Measurements from ENCODE around the gene PGM1. TPM values are rescaled to one million over a fixed set of nuclear protein-coding genes. Genes with fewer than 3 reads are reported as not detected.

PGM1 gene
- total RNA-seq, 4 donors from 2014 or later = 36.7 to 57.0 (median 50.8) TPM

DNA sequence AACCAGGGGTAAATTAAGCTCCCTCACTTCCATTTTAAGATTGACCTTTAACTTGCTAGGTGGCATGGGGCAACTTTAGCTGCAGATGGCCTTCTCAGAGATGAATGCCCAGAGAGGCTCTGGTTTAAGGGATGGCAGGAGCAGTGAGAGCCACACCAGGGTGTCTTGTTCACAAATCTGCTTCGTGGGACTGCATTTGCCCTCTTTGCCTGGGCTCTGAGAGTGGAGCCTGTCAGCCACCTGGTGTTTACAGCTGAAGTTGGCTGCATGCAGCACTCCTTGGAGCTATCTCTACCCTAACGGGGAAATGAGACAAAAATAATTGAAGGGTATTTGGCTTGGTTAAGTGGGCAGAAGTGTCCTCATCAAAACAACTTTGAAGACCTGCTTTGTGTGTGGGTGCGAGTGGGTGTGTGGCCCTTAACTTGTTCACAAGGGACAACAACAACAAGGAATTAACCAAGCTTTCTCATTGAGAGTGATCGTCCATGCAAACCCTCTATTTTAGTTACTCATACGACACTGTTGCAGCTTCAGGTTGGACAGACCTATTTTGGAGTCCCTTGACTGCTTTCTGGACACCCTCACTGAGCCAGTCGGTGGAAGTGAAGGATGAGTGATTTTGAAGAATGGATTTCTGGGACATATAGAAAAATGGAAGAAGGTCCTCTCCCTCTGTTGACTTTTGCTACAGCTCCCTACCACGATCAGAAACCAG is 29.8 kb downstream of the PGM1 start:
- TF ChIP-seq EP300 (IDR thresholded peaks at IDR 0.05) (no peak), POLR2A (IDR thresholded peaks at IDR 0.05) (no peak), CTCF (IDR thresholded peaks at IDR 0.05) (no peak)
- 79 to 91% methylated on average over 7 of the region's 7 CpGs for WGBS, 2 donors
- DNase-seq (ENCODE audit: low spot score in 2 of 2) = no peak
- peaks cover 0 to 21% (median 0%) of the 10 kb centered on the region in 4 donors for H3K4me1 ChIP-seq
- no peaks in the 10 kb centered on the region for H3K9me3 ChIP-seq
- no peak overlapping the region for H3K27ac ChIP-seq
- H3K4me3 ChIP-seq = no peak overlapping the region
- H3K36me3 ChIP-seq = no peaks in the 10 kb centered on the region
- no peaks in the 10 kb centered on the region for H3K27me3 ChIP-seq

DNA sequence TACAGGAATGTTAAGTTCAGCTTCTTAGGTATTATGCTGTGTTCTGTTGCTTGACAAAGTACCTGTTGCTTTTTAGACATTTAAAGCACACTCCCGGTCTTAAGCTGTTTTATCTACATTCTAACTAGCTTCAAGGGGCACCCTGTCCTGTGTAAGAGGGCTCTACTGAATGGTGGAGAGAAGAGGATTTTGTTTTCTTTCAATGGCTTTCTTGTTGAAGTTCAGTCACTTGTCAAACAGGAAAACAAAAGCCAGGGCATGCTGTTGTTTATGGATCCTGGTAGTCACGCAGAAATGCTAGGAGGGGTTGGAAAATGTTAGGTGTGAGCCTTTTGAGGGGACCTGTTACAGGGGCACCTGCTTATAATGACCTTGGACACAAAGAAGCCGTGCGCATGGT is 30.7 kb downstream of the PGM1 start:
- Histone ChIP-seq H3K27ac (no peak overlapping the region), H3K9me3 (no peaks in the 10 kb centered on the region), H3K4me1 (peaks cover 0 to 21% (median 0%) of the 10 kb centered on the region in 4 donors), H3K4me3 (no peak overlapping the region), H3K36me3 (no peaks in the 10 kb centered on the region), H3K27me3 (no peaks in the 10 kb centered on the region)
- DNase-seq (ENCODE audit: low spot score in 2 of 2) = no peak
- no peak for TF ChIP-seq POLR2A (IDR thresholded peaks at IDR 0.05)
- 85 to 89% methylated on average over 4 of the region's 4 CpGs for WGBS, 2 donors

DNA sequence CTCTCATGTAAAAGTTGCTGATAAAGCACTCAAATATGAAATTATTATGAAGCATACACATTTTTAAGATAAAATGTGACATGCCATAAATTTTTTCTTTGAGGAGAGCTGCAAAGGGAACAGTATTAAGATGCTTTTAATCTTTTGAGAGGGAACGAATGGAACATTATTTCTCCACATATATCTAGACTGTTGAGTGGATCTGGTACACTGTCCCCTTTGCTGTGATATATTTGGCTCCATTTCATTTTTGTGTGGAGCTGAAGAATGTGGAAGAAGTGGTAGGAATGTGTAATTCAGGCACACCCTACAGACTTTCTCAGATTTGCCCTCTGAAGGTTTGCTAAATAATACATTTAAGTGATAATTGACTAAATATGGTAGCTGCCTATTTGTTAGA is 31.7 kb downstream of the PGM1 start:
- H3K36me3 ChIP-seq = peaks cover 0 to 1% (median 0%) of the 10 kb centered on the region in 3 donors
- TF ChIP-seq POLR2A (IDR thresholded peaks at IDR 0.05) = no peak
- TF ChIP-seq CTCF (IDR thresholded peaks at IDR 0.05) = peak in 1 of 5 experiments; percentile 19
- H3K27me3 ChIP-seq = no peaks in the 10 kb centered on the region
- no peak overlapping the region for H3K27ac ChIP-seq
- no peak overlapping the region for H3K4me3 ChIP-seq
- H3K4me1 ChIP-seq = peaks cover 0 to 21% (median 0%) of the 10 kb centered on the region in 4 donors
- 34 to 51% methylated on average over 1 of the region's 1 CpG for WGBS, 2 donors
- H3K9me3 ChIP-seq = no peaks in the 10 kb centered on the region
- DNase-seq (ENCODE audit: low spot score in 2 of 2) = no peak

- DNase-seq (ENCODE audit: low spot score in 2 of 2) = no peak
- Histone ChIP-seq H3K9me3 (no peaks in the 10 kb centered on the region), H3K4me3 (no peak overlapping the region), H3K36me3 (peaks cover 0 to 7% (median 0%) of the 10 kb centered on the region in 3 donors), H3K4me1 (peaks cover 0 to 20% (median 0%) of the 10 kb centered on the region in 4 donors), H3K27me3 (no peaks in the 10 kb centered on the region), H3K27ac (no peak overlapping the region)
- 65 to 69% methylated on average over 2 of the region's 2 CpGs for WGBS, 2 donors
- no peak for TF ChIP-seq EP300 (IDR thresholded peaks at IDR 0.05)
- TF ChIP-seq CTCF (IDR thresholded peaks at IDR 0.05) = no peak
- TF ChIP-seq POLR2A (IDR thresholded peaks at IDR 0.05) = no peak
These were observed 33.0 kb downstream of the PGM1 start for GRCh38 chr1:63626222-63626621.

- Histone ChIP-seq H3K27ac (no peak overlapping the region), H3K4me3 (no peak overlapping the region), H3K4me1 (peaks cover 0 to 14% (median 0%) of the 10 kb centered on the region in 4 donors), H3K9me3 (no peaks in the 10 kb centered on the region), H3K36me3 (peaks cover 0 to 18% (median 0%) of the 10 kb centered on the region in 3 donors), H3K27me3 (no peaks in the 10 kb centered on the region)
- 92 to 93% methylated on average over 1 of the region's 1 CpG for WGBS, 2 donors
- no peak for DNase-seq (ENCODE audit: low spot score in 2 of 2)
- TF ChIP-seq POLR2A (IDR thresholded peaks at IDR 0.05) = no peak
- TF ChIP-seq EP300 (IDR thresholded peaks at IDR 0.05) = no peak
- no peak for TF ChIP-seq CTCF (IDR thresholded peaks at IDR 0.05)
These were observed 35.4 kb downstream of the PGM1 start for GRCh38 chr1:63628607-63629006.
